ENCODE data around the gene TRIM72. TPM values are rescaled to one million over a fixed set of nuclear protein-coding genes. Genes with fewer than 3 reads are reported as not detected.

Gene TRIM72
- total and polyA plus RNA-seq, 9 of the 15 experiments (the other 6 are each of a cell fraction or from before 2014, with no cell fraction given), result under 0.01 TPM; not detected in 8

DNA sequence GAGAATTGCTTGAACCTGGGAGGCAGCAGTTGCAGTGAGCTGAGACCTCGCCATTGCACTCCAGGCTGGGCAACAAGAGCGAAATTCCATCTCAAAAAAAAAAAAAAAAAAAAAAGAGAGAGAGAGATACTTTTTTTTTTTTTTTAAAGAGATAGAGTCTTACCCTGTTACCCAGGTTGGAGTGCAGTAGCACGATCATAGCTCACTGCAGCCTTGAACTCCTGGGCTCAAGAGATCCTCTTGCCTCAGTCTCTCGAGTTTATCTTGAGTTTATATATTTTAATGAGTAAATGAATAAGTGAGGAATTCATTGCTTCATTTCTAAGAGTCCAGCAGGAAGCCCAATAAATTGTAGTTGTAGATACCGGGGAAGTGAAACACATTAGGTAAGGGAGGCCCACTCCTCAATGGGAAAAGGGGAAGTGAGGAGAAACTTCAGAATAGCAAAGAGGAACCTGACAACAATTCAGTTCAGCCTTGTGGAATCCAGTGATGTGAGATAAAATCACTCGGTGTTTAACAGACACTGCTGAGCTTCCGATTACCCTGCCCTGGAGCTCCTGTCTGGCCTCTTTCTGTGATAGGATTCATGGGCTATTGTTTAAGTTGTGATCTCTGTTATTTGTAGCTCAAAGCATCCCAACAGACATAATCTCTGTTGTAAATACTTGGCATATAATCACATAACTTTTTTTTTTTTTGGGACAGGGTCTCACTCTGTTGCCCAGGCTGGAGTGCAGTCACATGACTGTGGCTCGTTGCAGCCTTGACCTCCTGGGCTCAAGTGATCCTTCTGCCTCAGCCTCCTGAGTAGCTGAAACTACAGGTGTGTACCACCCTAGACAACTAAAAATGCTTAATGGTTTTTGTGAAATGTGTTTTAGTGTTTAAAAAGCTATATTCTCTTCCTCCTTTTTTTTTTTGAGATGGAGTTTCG, 30.1 kb downstream of the TRIM72 start (continued):
- TF ChIP-seq ZHX1 (conservative IDR thresholded peaks at IDR 0.05; ENCODE audit: low read length) (no peak), XRCC5 (IDR thresholded peaks at IDR 0.05; ENCODE audit: low read depth, low read length) (no peak), ZNF586 (CRISPR knock-in tag; conservative IDR thresholded peaks at IDR 0.05) (no peak), ZNF274 (IDR thresholded peaks at IDR 0.05; ENCODE audit: borderline replicate concordance, low read depth, low read length) (no peak), ESRRB (CRISPR knock-in tag; IDR thresholded peaks at IDR 0.05; ENCODE audit: borderline replicate concordance) (no peak), HNRNPLL (IDR thresholded peaks at IDR 0.05; ENCODE audit: low read depth, low read length, poor library complexity, severe bottlenecking) (no peak), ZFX (CRISPR knock-in tag; IDR thresholded peaks at IDR 0.05) (no peak), ZNF41 (CRISPR knock-in tag; conservative IDR thresholded peaks at IDR 0.05) (no peak), ZNF395 (CRISPR knock-in tag; IDR thresholded peaks at IDR 0.05) (no peak), PRDM10 (IDR thresholded peaks at IDR 0.05; ENCODE audit: partially characterized antibody) (no peak), CTCFL (IDR thresholded peaks at IDR 0.05; ENCODE audit: borderline replicate concordance, insufficient read depth, low read depth, low read length, poor library complexity, severe bottlenecking) (no peak), MAFF (IDR thresholded peaks at IDR 0.05; ENCODE audit: low read length) (no peak), HDAC2 (IDR thresholded peaks at IDR 0.05) (no peak), SUPT5H (IDR thresholded peaks at IDR 0.05) (no peak), MYBL2 (IDR thresholded peaks at IDR 0.05; ENCODE audit: low read depth) (no peak), MYBL2 (CRISPR knock-in tag; IDR thresholded peaks at IDR 0.05; ENCODE audit: borderline replicate concordance) (no peak), ZNF12 (CRISPR knock-in tag; IDR thresholded peaks at IDR 0.05) (no peak)

Measured in K562 (cell line).